Measurements from ENCODE around the gene CHMP2A.
"Not testable (repeated sequence)": the region's sequence is repeated elsewhere in the genome, so short reads cannot be mapped to it uniquely, and the experiment has no call there.

Gene CHMP2A

GRCh38 chr19:58553799-58554493 lies 959 bp downstream of the CHMP2A start:
- DNase-seq = no peak

DNA sequence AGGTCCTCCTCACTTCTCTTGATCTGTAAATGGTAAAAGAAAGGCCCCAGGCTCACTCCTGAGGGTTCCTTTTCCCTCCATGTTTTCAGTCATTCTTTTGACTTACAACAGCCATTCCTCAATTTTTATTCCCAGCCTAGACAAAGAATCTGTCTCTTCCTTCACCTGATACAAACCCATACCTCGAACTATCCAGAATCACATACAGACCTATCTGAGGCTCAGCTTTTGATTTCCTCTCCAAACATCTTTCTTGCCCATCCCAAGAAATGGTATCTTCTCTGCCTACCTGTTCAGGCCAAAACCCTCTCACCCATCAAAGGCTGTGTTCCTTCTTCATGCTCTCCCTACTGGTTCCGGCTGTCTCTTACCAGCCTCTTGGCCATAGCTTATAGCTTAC lies 2.2 kb downstream of the CHMP2A start:
- DNase-seq = no peak

DNA sequence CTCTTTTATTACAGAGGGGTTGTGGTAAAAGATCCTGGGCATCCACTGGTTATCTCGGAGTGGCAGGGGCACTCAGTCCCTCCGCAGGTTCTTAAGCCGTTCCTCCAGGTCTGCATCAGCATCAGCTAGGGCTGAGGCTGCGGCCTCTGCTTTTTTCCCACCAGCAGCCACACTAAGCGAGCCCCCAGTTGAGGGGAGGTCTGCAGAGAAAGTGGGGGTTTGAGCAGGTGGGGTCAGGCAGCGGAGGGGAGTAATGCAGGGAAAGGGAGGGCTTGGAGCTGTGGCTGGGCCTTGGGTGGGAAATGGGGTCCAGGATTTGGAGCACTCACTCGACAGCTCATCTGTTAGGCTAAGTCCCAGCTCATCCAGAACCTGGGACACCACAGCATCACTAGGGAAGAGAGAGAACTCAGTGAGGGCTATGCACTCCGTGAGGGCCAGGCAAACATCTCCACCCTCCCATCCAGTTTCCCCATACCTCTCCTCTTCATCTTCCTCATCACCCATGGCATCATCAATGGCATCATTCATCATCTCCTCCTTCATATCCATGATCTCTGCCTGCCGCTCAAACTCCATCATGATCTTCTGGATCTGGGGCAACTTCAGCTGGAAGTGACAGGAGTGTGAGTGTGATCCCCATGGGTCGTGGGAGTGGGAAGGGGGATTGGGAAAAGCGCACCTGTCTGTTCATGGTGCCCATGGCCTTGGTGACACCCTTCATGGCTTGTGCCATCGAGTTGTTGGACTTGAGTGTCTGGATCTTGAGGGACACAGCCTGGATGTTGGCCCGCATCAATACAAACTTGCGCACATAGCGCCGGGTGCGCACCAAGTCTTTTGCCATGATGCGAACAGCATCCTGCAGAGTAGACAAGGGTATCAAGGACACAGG lies 3.1 kb downstream of the CHMP2A start:
- no peak for DNase-seq

- no peak for DNase-seq
Measured at GRCh38 chr19:58551123-58551497, 3.8 kb downstream of the CHMP2A start.

- DNase-seq = no peak
Measured at GRCh38 chr19:58550362-58551122, 4.4 kb downstream of the CHMP2A start.

GRCh38 chr19:58549664-58550361 lies 5.1 kb downstream of the CHMP2A start:
- DNase-seq = no peak

- no peak for DNase-seq
Measured at GRCh38 chr19:58548859-58549663, 5.8 kb downstream of the CHMP2A start.

GRCh38 chr19:58547323-58548312 lies 7.3 kb downstream of the CHMP2A start:
- DNase-seq = no peak

DNA sequence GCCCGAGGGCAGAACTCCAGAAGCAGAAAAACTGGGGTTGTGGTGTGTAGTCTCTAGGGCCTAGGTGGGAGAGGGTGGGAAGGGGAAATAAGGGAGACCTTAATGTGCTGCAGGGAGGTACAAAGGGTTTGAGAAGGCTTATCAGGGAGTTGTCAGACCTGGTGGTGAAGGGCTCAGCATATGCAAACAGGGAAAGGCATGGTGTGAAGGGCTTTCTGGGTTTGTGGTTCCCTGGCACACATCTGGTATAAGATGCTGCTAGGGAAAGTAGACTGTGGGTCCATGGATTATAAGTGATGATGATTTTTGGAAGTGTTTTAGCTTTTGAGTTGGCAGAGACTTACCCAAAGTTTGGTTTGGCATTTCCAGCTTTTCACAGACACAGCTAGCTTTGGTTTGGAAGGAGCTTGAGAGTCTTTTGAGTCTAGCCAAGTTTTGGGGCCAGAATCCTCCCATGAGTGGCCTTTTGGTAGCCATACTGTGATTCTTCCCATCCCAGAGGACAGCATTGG lies 8.8 kb downstream of the CHMP2A start:
- DNase-seq = no peak

- DNase-seq = no peak
Measured at GRCh38 chr19:58545286-58546018, 9.5 kb downstream of the CHMP2A start.

GRCh38 chr19:58544591-58545285 lies 10.2 kb downstream of the CHMP2A start:
- DNase-seq = no peak

DNA sequence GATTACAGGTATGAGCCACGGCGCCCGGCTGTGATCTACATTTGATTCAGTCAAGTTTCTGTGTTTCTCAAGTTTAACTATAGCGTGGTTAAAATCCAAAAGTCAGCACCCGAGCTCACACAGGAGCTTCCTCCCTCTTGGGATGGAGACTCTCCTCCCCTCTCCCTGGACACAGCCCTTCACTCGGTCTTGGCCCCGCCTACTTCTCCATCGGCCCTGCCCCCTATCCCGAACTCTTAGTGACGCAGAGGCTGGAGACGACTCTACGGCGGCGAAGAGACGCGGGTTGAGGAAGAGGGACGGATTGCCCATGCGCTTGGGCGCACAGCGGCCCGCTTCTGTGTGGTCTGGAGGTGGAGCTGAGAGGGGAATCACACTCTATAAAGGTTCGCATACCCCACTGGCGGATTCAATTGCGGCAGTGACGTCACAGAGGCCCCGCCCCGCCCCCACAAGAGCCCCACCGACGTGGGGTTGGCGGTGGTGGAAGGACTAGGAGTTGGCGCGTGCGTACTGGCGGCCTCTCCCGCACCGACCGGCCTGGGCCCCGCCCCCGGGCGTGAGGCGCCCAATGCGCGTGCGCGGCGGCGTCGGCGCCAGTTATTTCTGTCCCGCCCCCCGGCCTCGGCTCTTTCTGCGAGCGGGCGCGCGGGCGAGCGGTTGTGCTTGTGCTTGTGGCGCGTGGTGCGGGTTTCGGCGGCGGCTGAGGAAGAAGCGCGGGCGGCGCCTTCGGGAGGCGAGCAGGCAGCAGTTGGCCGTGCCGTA lies 10.9 kb downstream of the CHMP2A start, which contains the start of gene TRIM28:
Gene TRIM28, plus strand, starts transcription at position 239 of the 765 bp plus-strand sequence. CDS start 694 bp downstream, outside the sequence.
- no peak for DNase-seq

DNA sequence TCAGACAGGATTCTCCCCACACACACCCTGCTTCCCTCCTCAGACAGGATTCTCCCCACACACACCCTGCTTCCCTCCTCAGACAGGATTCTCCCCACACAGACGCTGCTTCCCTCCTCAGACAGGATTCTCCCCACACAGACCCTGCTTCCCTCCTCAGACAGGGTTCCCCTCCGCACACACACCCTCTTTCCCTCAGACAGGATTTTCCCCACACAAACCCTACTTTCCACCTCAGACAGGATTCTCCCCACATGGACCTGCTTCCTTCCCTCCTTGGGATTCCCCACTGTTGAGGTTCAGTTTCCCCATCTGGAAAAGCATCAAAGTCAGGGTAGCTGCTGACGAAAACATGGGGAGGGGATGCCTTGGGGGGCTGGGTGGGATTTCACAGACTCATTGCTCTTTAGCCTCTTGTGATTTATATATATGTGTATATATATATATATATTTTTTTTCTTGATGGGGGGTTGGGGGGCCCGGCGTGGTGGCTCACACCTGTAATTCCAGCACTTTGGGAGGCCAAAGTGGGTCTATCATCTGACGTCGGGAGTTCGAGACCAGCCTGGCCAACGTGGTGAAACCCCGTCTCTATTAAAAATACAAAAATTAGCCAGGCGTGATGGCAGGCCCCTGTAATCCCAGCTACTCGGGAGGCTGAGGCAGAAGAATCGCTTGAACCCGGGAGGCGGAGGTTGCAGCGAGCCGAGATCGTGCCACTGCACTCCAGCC lies 12.1 kb downstream of the CHMP2A start:
- not testable (repeated sequence) for DNase-seq

- DNase-seq = not testable (repeated sequence)
Measured at GRCh38 chr19:58539169-58539559, 15.7 kb downstream of the CHMP2A start.

- no peak for DNase-seq
Measured at GRCh38 chr19:58538257-58539168, 16.4 kb downstream of the CHMP2A start.
